ENCODE results near the gene PRM1. TPM values are rescaled to one million over a fixed set of nuclear protein-coding genes. Genes with fewer than 3 reads are reported as not detected.

The PRM1 gene
- total and polyA plus RNA-seq, 2 of the 13 experiments (the other 11 are each of a cell fraction or from before 2014, with no cell fraction given) = not detected

DNA sequence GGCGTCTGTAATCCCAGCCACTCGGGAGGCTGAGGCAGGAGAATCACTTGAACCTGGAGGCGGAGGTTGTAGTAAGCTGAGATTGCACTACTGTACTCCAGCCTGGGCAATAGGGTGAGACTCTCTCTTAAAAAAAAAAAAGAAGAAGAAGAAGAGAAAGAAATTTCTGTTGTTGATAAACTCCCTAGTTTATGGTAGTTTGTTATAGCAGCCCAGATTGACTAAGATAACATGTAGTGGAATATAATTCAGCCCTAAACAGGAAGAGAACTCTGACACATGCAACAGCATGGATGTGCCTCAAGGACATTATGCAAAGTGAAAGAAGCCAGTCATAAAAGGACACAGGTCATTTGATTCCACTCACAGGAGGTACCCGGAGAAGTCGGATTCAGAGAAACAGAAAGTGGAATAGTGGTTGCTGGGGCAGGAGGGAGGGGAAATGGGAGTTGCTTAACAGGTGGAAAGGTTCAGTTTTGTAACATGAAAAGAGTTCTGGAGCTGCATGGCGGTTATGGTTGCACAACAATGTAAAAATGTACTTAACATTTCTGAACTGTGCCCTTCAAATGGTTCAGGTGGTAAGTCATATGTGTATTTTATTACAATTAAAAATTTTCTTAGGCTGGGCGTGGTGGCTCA lies 26.0 kb upstream of the PRM1 start (continued):
- TF ChIP-seq ZNF543 (CRISPR knock-in tag; IDR thresholded peaks at IDR 0.05) (peak; percentile 24; the same call in 1 of the 2 replicates), CAMTA2 (CRISPR knock-in tag; IDR thresholded peaks at IDR 0.05; ENCODE audit: borderline replicate concordance) (no peak), RBAK (CRISPR knock-in tag; IDR thresholded peaks at IDR 0.05) (peak; percentile 82), JDP2 (CRISPR knock-in tag; IDR thresholded peaks at IDR 0.05; ENCODE audit: borderline replicate concordance) (no peak), PLRG1 (conservative IDR thresholded peaks at IDR 0.05) (no peak), ZNF75D (CRISPR knock-in tag; IDR thresholded peaks at IDR 0.05; ENCODE audit: borderline replicate concordance) (no peak), MIER2 (CRISPR knock-in tag; IDR thresholded peaks at IDR 0.05) (peak; percentile 52; the same call in 1 of the 2 replicates), EED (CRISPR knock-in tag; IDR thresholded peaks at IDR 0.05) (no peak), RORA (CRISPR knock-in tag; IDR thresholded peaks at IDR 0.05) (no peak), ZNF253 (CRISPR knock-in tag; IDR thresholded peaks at IDR 0.05; ENCODE audit: borderline replicate concordance) (no peak), REL (CRISPR knock-in tag; conservative IDR thresholded peaks at IDR 0.05) (no peak), ZSCAN31 (CRISPR knock-in tag; IDR thresholded peaks at IDR 0.05; ENCODE audit: low read depth) (0 out of 2 replicates have a peak, but pooled peaks have one; percentile 49), ZNF343 (CRISPR knock-in tag; IDR thresholded peaks at IDR 0.05) (no peak), GPN1 (CRISPR knock-in tag; IDR thresholded peaks at IDR 0.05; ENCODE audit: borderline replicate concordance) (no peak), RXRB (CRISPR knock-in tag; IDR thresholded peaks at IDR 0.05; ENCODE audit: borderline replicate concordance) (peak; percentile 91), TBX3 (IDR thresholded peaks at IDR 0.05; ENCODE audit: borderline replicate concordance) (0 out of 2 replicates have a peak, but pooled peaks have one; percentile 36)
- TF ChIP-seq, protein P1, sequence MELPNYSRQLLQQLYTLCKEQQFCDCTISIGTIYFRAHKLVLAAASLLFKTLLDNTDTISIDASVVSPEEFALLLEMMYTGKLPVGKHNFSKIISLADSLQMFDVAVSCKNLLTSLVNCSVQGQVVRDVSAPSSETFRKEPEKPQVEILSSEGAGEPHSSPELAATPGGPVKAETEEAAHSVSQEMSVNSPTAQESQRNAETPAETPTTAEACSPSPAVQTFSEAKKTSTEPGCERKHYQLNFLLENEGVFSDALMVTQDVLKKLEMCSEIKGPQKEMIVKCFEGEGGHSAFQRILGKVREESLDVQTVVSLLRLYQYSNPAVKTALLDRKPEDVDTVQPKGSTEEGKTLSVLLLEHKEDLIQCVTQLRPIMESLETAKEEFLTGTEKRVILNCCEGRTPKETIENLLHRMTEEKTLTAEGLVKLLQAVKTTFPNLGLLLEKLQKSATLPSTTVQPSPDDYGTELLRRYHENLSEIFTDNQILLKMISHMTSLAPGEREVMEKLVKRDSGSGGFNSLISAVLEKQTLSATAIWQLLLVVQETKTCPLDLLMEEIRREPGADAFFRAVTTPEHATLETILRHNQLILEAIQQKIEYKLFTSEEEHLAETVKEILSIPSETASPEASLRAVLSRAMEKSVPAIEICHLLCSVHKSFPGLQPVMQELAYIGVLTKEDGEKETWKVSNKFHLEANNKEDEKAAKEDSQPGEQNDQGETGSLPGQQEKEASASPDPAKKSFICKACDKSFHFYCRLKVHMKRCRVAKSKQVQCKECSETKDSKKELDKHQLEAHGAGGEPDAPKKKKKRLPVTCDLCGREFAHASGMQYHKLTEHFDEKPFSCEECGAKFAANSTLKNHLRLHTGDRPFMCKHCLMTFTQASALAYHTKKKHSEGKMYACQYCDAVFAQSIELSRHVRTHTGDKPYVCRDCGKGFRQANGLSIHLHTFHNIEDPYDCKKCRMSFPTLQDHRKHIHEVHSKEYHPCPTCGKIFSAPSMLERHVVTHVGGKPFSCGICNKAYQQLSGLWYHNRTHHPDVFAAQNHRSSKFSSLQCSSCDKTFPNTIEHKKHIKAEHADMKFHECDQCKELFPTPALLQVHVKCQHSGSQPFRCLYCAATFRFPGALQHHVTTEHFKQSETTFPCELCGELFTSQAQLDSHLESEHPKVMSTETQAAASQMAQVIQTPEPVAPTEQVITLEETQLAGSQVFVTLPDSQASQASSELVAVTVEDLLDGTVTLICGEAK (IDR thresholded peaks at IDR 0.05) = no peak
- TF ChIP-seq, protein P1 (CRISPR knock-in tag; IDR thresholded peaks at IDR 0.05) = no peak; the same call in 1 of the 2 replicates
- TF ChIP-seq, protein P2, sequence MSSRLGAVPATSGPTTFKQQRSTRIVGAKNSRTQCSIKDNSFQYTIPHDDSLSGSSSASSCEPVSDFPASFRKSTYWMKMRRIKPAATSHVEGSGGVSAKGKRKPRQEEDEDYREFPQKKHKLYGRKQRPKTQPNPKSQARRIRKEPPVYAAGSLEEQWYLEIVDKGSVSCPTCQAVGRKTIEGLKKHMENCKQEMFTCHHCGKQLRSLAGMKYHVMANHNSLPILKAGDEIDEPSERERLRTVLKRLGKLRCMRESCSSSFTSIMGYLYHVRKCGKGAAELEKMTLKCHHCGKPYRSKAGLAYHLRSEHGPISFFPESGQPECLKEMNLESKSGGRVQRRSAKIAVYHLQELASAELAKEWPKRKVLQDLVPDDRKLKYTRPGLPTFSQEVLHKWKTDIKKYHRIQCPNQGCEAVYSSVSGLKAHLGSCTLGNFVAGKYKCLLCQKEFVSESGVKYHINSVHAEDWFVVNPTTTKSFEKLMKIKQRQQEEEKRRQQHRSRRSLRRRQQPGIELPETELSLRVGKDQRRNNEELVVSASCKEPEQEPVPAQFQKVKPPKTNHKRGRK (CRISPR knock-in tag; IDR thresholded peaks at IDR 0.05) = no peak
- TF ChIP-seq, protein P3, sequence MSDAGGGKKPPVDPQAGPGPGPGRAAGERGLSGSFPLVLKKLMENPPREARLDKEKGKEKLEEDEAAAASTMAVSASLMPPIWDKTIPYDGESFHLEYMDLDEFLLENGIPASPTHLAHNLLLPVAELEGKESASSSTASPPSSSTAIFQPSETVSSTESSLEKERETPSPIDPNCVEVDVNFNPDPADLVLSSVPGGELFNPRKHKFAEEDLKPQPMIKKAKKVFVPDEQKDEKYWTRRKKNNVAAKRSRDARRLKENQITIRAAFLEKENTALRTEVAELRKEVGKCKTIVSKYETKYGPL (CRISPR knock-in tag; IDR thresholded peaks at IDR 0.05) = peak; percentile 91
